PC-3 (cell line): ENCODE measurements around the gene BCL3.

ENCODE experiments used
- CTCF ChIP-seq: fragments of 300-600 bp; sonication (generic); conservative IDR thresholded peaks from 2 replicates; pipeline ENCODE4 v1.5.1; 2017; ENCODE audit warnings: antibody characterized with exemption, low read depth, mild to moderate bottlenecking, low read length
- EZH2 ChIP-seq: fragments of 300-600 bp; sonication (generic); IDR thresholded peaks from one replicate; pipeline ENCODE4 v1.6.1; 2017; ENCODE audit warnings: antibody characterized with exemption, mild to moderate bottlenecking, low read length; ENCODE audit not compliant: unreplicated experiment
- EZH2phosphoT487 ChIP-seq: fragments of 300-600 bp; sonication (generic); IDR thresholded peaks from 2 replicates; pipeline ENCODE4 v1.6.1; 2018; ENCODE audit warnings: mild to moderate bottlenecking, antibody characterized with exemption, low read length, borderline replicate concordance

GRCh38 chr19:44704982-44705381 lies 43.5 kb upstream of the BCL3 start:
- no peak for TF ChIP-seq EZH2
- no peak for TF ChIP-seq CTCF
- TF ChIP-seq EZH2phosphoT487 = no peak
